Neural cell (in vitro differentiated cells): ENCODE measurements around the gene GUCY2F. TPM values are rescaled to one million over a fixed set of nuclear protein-coding genes. Genes with fewer than 3 reads are reported as not detected.

Experiments
- polyA plus RNA-seq: library from polyadenylated mRNA; depleted of rRNA; stranded (reverse); fragments of >200 nt; gene quantifications from 2 replicates; pipeline ENCODE4 v1.2.3, GENCODE V29; 2014

GUCY2F gene
- polyA plus RNA-seq, 1 donor from 2014 or later = not detected

Other genes starting within 250 kb of the GUCY2F start
- 1.0 and 2.0 TPM in 2 replicates for gene NXT2, start 54.8 kb upstream of the GUCY2F start, polyA plus RNA-seq
- gene KCNE5, start 143.1 kb upstream of the GUCY2F start, polyA plus RNA-seq = 0.42 TPM in 1 of 2 replicates, not detected in the other